ENCODE measurements around the gene C1orf141. TPM values are rescaled to one million over a fixed set of nuclear protein-coding genes. Genes with fewer than 3 reads are reported as not detected.
A peak's percentile ranks its signal among the peaks of the same experiment; 100 is the strongest.

The C1orf141 gene
- polyA plus RNA-seq, 3 donors, result not detected

DNA sequence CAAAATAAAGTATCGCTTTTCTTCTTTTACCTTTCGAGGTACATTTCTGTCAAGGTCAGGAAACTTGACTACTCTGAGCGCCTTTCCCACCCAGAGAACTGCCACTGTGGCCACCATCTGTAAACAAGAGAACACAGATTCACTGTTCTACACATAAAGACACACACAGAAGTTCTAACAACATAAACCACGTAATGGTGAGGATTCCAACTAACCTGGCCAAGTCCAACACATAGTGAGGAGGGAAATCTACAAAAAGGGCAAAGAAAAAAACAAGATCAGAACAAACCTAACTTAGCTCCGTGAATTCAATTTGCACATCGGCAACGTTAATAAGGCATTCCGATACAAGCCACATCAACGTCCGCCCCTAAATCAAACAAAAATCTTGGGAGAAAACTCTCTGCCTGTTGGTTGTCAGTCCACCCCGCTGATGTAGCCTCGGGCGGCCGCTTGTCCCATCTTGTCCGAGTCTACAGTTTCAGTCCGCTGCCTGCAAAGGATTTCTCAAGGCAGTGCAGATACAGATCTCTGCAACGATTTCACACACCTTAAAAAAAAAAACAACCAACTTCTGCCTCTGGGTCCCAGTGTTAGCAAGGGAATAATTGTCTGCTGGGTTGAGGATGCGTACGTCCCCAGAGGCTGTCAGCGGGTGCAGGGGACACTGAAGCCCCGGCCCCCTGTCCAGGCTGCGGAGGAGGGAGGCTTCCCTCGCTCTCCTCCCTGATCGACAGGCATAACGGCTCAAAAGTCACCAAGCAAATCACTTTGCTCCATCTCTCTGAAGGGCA lies 81.8 kb downstream of the C1orf141 start:
- peak overlapping the region; percentile 83 to 91 for H3K4me3 Mint-ChIP-seq
- intact Hi-C loops (cut with micrococcal nuclease), result no loop called here
- Histone ChIP-seq H3K27me3 (ENCODE audit: control insufficient read depth in 2 of 2, insufficient read depth in 2 of 2, low read length in 2 of 2) (no peaks in the 10 kb centered on the region), H4K20me1 (ENCODE audit: insufficient read depth, low read length) (no peaks in the 10 kb centered on the region), H3K9ac (ENCODE audit: insufficient read depth, low read length, poor library complexity, severe bottlenecking) (peak overlapping the region; percentile 75), H3K36me3 (replicated peaks in 1 of 2; ENCODE audit: control insufficient read depth in 1 of 2, insufficient read depth in 2 of 2, low read length in 2 of 2) (peaks cover 12 to 23% of the 10 kb centered on the region in 2 donors), H3K4me1 (ENCODE audit: control insufficient read depth in 1 of 2, insufficient read depth in 2 of 2, low read length in 2 of 2) (peaks cover 12 to 21% of the 10 kb centered on the region in 2 donors), H3K4me2 (replicated peaks; ENCODE audit: extremely low read depth, low read length, poor library complexity, severe bottlenecking) (peak overlapping the region; percentile 90), H2AFZ (ENCODE audit: insufficient read depth, low read depth, low read length, poor library complexity, severe bottlenecking) (peak overlapping the region; percentile 93), H3K79me2 (ENCODE audit: insufficient read depth, low read length) (no peaks in the 10 kb centered on the region), H3K9me3 (replicated peaks in 1 of 2; ENCODE audit: control insufficient read depth in 1 of 2, insufficient read depth in 1 of 2, low read length in 2 of 2) (no peaks in the 10 kb centered on the region), H3K27ac (ENCODE audit: low read depth in 1 of 2, low read length in 2 of 2) (peak overlapping the region; percentile 32 to 80), H3K4me3 (replicated peaks in 1 of 3; ENCODE audit: low read depth in 2 of 3, low read length in 3 of 3) (peak overlapping the region; percentile 66 to 81 (median 72))
- H3K9me3 Mint-ChIP-seq, result no peaks in the 10 kb centered on the region
- DNase-seq, result peak; percentile 6 to 11 (median 8)
- peak overlapping the region in 6 of 7 donors; percentile 10 to 74 (median 68) for H3K27ac Mint-ChIP-seq
- H3K36me3 Mint-ChIP-seq, result peaks cover 20 to 24% of the 10 kb centered on the region in 2 donors
- TF ChIP-seq, protein P1, sequence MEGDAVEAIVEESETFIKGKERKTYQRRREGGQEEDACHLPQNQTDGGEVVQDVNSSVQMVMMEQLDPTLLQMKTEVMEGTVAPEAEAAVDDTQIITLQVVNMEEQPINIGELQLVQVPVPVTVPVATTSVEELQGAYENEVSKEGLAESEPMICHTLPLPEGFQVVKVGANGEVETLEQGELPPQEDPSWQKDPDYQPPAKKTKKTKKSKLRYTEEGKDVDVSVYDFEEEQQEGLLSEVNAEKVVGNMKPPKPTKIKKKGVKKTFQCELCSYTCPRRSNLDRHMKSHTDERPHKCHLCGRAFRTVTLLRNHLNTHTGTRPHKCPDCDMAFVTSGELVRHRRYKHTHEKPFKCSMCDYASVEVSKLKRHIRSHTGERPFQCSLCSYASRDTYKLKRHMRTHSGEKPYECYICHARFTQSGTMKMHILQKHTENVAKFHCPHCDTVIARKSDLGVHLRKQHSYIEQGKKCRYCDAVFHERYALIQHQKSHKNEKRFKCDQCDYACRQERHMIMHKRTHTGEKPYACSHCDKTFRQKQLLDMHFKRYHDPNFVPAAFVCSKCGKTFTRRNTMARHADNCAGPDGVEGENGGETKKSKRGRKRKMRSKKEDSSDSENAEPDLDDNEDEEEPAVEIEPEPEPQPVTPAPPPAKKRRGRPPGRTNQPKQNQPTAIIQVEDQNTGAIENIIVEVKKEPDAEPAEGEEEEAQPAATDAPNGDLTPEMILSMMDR (IDR thresholded peaks at IDR 0.05), result no peak
- H3K4me1 Mint-ChIP-seq, result peaks cover 24% of the 10 kb centered on the region
- WGBS (ENCODE audit: insufficient coverage), result 6% methylated on average over 12 of the region's 25 CpGs
- peaks cover 0 to 2% (median 2%) of the 10 kb centered on the region in 3 donors for H3K27me3 Mint-ChIP-seq (ENCODE audit: low read depth in 3 of 3)

DNA sequence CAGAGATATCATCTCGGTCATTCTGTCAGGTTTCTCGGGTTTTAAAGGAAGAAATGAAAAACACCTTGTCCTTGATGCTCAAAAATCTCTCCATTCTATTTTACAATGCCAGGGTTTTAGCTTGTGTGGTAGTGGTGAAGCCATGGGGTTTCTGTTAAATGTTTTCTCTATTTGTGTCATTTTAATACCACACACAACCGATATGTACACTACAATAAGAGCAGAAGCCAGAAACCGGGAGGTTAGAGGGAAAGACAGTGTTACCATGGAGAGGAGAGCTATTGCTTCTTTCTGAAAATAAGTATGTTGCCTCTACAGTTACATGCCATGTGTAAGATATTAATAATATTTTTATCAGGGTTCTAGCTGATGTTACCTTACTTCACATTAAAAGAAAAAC lies 83.6 kb downstream of the C1orf141 start:
- intact Hi-C loops (cut with micrococcal nuclease), result no loop called here
- H3K4me3 Mint-ChIP-seq, result no peak overlapping the region
- no CpG with 5 or more reads among the region's 4 CpGs for WGBS (ENCODE audit: insufficient coverage)

More for the DNA sequence above, 83.6 kb downstream of the C1orf141 start:
- DNase-seq, result no peak
- Histone ChIP-seq H3K4me1 (ENCODE audit: control insufficient read depth in 1 of 2, insufficient read depth in 2 of 2, low read length in 2 of 2) (peaks cover 12 to 21% of the 10 kb centered on the region in 2 donors), H3K27me3 (ENCODE audit: control insufficient read depth in 2 of 2, insufficient read depth in 2 of 2, low read length in 2 of 2) (no peaks in the 10 kb centered on the region), H3K9me3 (replicated peaks in 1 of 2; ENCODE audit: control insufficient read depth in 1 of 2, insufficient read depth in 1 of 2, low read length in 2 of 2) (no peaks in the 10 kb centered on the region), H3K79me2 (ENCODE audit: insufficient read depth, low read length) (no peaks in the 10 kb centered on the region), H3K27ac (ENCODE audit: low read depth in 1 of 2, low read length in 2 of 2) (no peak overlapping the region), H4K20me1 (ENCODE audit: insufficient read depth, low read length) (no peaks in the 10 kb centered on the region), H3K36me3 (replicated peaks in 1 of 2; ENCODE audit: control insufficient read depth in 1 of 2, insufficient read depth in 2 of 2, low read length in 2 of 2) (peaks cover 21 to 41% of the 10 kb centered on the region in 2 donors), H3K4me2 (replicated peaks; ENCODE audit: extremely low read depth, low read length, poor library complexity, severe bottlenecking) (no peak overlapping the region), H3K9ac (ENCODE audit: insufficient read depth, low read length, poor library complexity, severe bottlenecking) (no peak overlapping the region), H3K4me3 (replicated peaks in 1 of 3; ENCODE audit: low read depth in 2 of 3, low read length in 3 of 3) (no peak overlapping the region), H2AFZ (ENCODE audit: insufficient read depth, low read depth, low read length, poor library complexity, severe bottlenecking) (no peak overlapping the region)
- peaks cover 24% of the 10 kb centered on the region for H3K4me1 Mint-ChIP-seq
- no peak overlapping the region for H3K27ac Mint-ChIP-seq
- no peaks in the 10 kb centered on the region for H3K9me3 Mint-ChIP-seq
- H3K36me3 Mint-ChIP-seq, result peaks cover 33 to 37% of the 10 kb centered on the region in 2 donors
- H3K27me3 Mint-ChIP-seq (ENCODE audit: low read depth in 3 of 3), result peaks cover 0 to 2% (median 2%) of the 10 kb centered on the region in 3 donors
- TF ChIP-seq, protein P1 (IDR thresholded peaks at IDR 0.05), result no peak
